Neural crest cell (in vitro differentiated cells): Measurements from ENCODE around the gene MAPK11. TPM values are rescaled to one million over a fixed set of nuclear protein-coding genes. Genes with fewer than 3 reads are reported as not detected.

Experiments used
- DNase-seq: peaks from one replicate; pipeline ENCODE4 v3.0.0; 2021; ENCODE audit warnings: low read depth, mixed read lengths, low spot score
- H3K27ac Mint-ChIP-seq: one replicate; pipeline ENCODE4 v1.8.0; 2021; ENCODE audit warnings: mild to moderate bottlenecking, mixed read lengths; ENCODE audit not compliant: unreplicated experiment
- H3K27me3 Mint-ChIP-seq: 2 replicates; pipeline ENCODE4 v1.8.0; 2021; ENCODE audit warnings: low read depth, mild to moderate bottlenecking, mixed read lengths
- H3K36me3 Mint-ChIP-seq: 2 replicates; pipeline ENCODE4 v1.8.0; 2021; ENCODE audit warnings: low read depth, mild to moderate bottlenecking, mixed read lengths
- H3K4me1 Mint-ChIP-seq: 2 replicates; pipeline ENCODE4 v1.8.0; 2021; ENCODE audit warnings: mixed read lengths
- H3K4me3 Mint-ChIP-seq: one replicate; pipeline ENCODE4 v1.8.0; 2021; ENCODE audit warnings: mild to moderate bottlenecking, mixed read lengths
- H3K9me3 Mint-ChIP-seq: 2 replicates; pipeline ENCODE4 v1.8.0; 2021; ENCODE audit warnings: mixed read lengths
- CTCF ChIP-seq: fragments of 200-600 bp; sonication (generic); conservative IDR thresholded peaks from 2 replicates; pipeline ENCODE4 v1.5.0; 2021; ENCODE audit warnings: antibody characterized with exemption, mild to moderate bottlenecking
- long read RNA-seq: library from polyadenylated mRNA; unstranded; transcript quantifications from one replicate; pipeline ENCODE4 v2.0.0, GENCODE V29; 2020
- total RNA-seq: library from RNA; stranded (reverse); gene quantifications from 2 replicates; pipeline ENCODE4 v1.2.1, GENCODE V29; 2021

The MAPK11 gene
- total RNA-seq = 15.9 and 16.3 TPM in 2 replicates
- long read RNA-seq = 0 reads

GRCh38 chr22:50269970-50270665 lies at the start of gene MAPK11:
MAPK11 (minus strand) TSS chr22:50270380; CDS start chr22:50270292, 88 bp downstream.
- Mint-ChIP-seq H3K27me3 (peaks cover 38% of the 10 kb centered on the region), H3K9me3 (no peaks in the 10 kb centered on the region), H3K36me3 (peaks cover 5% of the 10 kb centered on the region), H3K4me3 (peak within 1 kb of the TSS; percentile 81), H3K27ac (no peak within 1 kb of the TSS), H3K4me1 (peaks cover 11% of the 10 kb centered on the region)
- no peak for TF ChIP-seq CTCF
- DNase-seq = no peak

GRCh38 chr22:50319503-50319951 lies 49.3 kb upstream of the MAPK11 start:
- Mint-ChIP-seq H3K27me3 (no peaks in the 10 kb centered on the region), H3K4me1 (peaks cover under 1% of the 10 kb centered on the region), H3K9me3 (no peaks in the 10 kb centered on the region), H3K4me3 (no peak overlapping the region), H3K27ac (no peak overlapping the region), H3K36me3 (no peaks in the 10 kb centered on the region)
- no peak for TF ChIP-seq CTCF
- DNase-seq = no peak

- DNase-seq = no peak
- Mint-ChIP-seq H3K9me3 (no peaks in the 10 kb centered on the region), H3K4me3 (no peak overlapping the region), H3K36me3 (no peaks in the 10 kb centered on the region), H3K27ac (no peak overlapping the region), H3K27me3 (no peaks in the 10 kb centered on the region), H3K4me1 (peaks cover 5% of the 10 kb centered on the region)
- TF ChIP-seq CTCF = no peak
These were observed 48.7 kb upstream of the MAPK11 start for GRCh38 chr22:50318698-50319411.

- TF ChIP-seq CTCF = no peak
- no peak overlapping the region for H3K27ac Mint-ChIP-seq
- no peak overlapping the region for H3K4me3 Mint-ChIP-seq
- no peaks in the 10 kb centered on the region for H3K36me3 Mint-ChIP-seq
- H3K27me3 Mint-ChIP-seq = no peaks in the 10 kb centered on the region
- peaks cover 5% of the 10 kb centered on the region for H3K4me1 Mint-ChIP-seq
- H3K9me3 Mint-ChIP-seq = no peaks in the 10 kb centered on the region
- no peak for DNase-seq
These were observed 48.1 kb upstream of the MAPK11 start for GRCh38 chr22:50318356-50318697.

- no peak overlapping the region for H3K4me3 Mint-ChIP-seq
- no peak for TF ChIP-seq CTCF
- peaks cover 5% of the 10 kb centered on the region for H3K4me1 Mint-ChIP-seq
- no peak for DNase-seq
- H3K9me3 Mint-ChIP-seq = no peaks in the 10 kb centered on the region
- no peak overlapping the region for H3K27ac Mint-ChIP-seq
- no peaks in the 10 kb centered on the region for H3K36me3 Mint-ChIP-seq
- no peaks in the 10 kb centered on the region for H3K27me3 Mint-ChIP-seq
These were observed 47.5 kb upstream of the MAPK11 start for GRCh38 chr22:50317674-50318073.
